GM12874 (cell line): ENCODE measurements around the gene ARFIP2.

Experiments used
- CTCF ChIP-seq: IDR thresholded peaks from 2 replicates; pipeline ENCODE4 v1.5.1; 2011; ENCODE audit warnings: low read depth, mild to moderate bottlenecking, control low read depth, low read length, moderate library complexity; ENCODE audit not compliant: insufficient read depth

Gene ARFIP2

GRCh38 chr11:6488821-6489220, 7.7 kb upstream of the ARFIP2 start:
- TF ChIP-seq CTCF: no peak

GRCh38 chr11:6488342-6488741, 7.2 kb upstream of the ARFIP2 start:
- TF ChIP-seq CTCF: no peak

- no peak for TF ChIP-seq CTCF
Measured at GRCh38 chr11:6486938-6487337, 5.8 kb upstream of the ARFIP2 start.

- TF ChIP-seq CTCF: no peak
Measured at GRCh38 chr11:6486256-6486655, 5.1 kb upstream of the ARFIP2 start.

GRCh38 chr11:6485661-6486060, 4.5 kb upstream of the ARFIP2 start:
- no peak for TF ChIP-seq CTCF

- TF ChIP-seq CTCF: no peak
Measured at GRCh38 chr11:6483015-6483414, 1.9 kb upstream of the ARFIP2 start.

- no peak for TF ChIP-seq CTCF
Measured at GRCh38 chr11:6482441-6482840, 1.3 kb upstream of the ARFIP2 start.

GRCh38 chr11:6481924-6482275, 769 bp upstream of the ARFIP2 start:
- TF ChIP-seq CTCF: no peak
